Body of pancreas (tissue), 4 donors: ENCODE data around the gene SLC24A4. TPM values are rescaled to one million over a fixed set of nuclear protein-coding genes. Genes with fewer than 3 reads are reported as not detected.

ENCODE experiments used
- ATAC-seq: fragments of 150-250 bp; one replicate; pipeline ENCODE4 v1.9.1; 2016
- DNase-seq, 4 donors: peaks; one replicate each; pipeline ENCODE4 v3.0.0-alpha.2; 2019
- H3K27ac ChIP-seq, 4 donors: fragments of 200-600 bp; sonication (generic); 1 replicate in 3 of 4; 2 replicates in 1 of 4; pipeline versions ENCODE4 v1.5.1 to v1.6.1; 2016 to 2019; ENCODE audit warnings: mild to moderate bottlenecking in 1 of 4, mixed read lengths in 1 of 4, moderate library complexity in 1 of 4
- H3K27me3 ChIP-seq, 2 donors: fragments of 200-600 bp; sonication (generic); one replicate each; pipeline ENCODE4 v1.6.0; 2016; ENCODE audit warnings: mild to moderate bottlenecking in 1 of 2
- H3K36me3 ChIP-seq, 2 donors: fragments of 200-600 bp; sonication (generic); replicated peaks in 1 of 2; 2 replicates each; pipeline ENCODE4 v1.5.1; 2016; ENCODE audit warnings: low read depth in 2 of 2; ENCODE audit not compliant: insufficient read depth in 1 of 2
- H3K4me1 ChIP-seq: fragments of 200-600 bp; sonication (generic); one replicate; pipeline ENCODE4 v1.6.0; 2016
- H3K4me3 ChIP-seq, 2 donors: fragments of 200-600 bp; sonication (generic); 1 replicate in 1 of 2; 2 replicates in 1 of 2; pipeline ENCODE4 v1.5.1; 2016 to 2019
- H3K9me3 ChIP-seq, 3 donors: fragments of 200-600 bp; sonication (generic); 1 replicate in 2 of 3; 2 replicates in 1 of 3; pipeline ENCODE4 v1.5.1; 2016
- POLR2A ChIP-seq, 3 donors: fragments of 450-650 bp; IDR thresholded peaks; one replicate each; pipeline ENCODE4 v1.6.1; 2016; ENCODE audit warnings: antibody characterized with exemption in 3 of 3, mild to moderate bottlenecking in 2 of 3
- WGBS, 2 donors: methylation state at CpG; one replicate each; pipeline ENCODE4 v1.1.5; 2017; 5-methylcytosine and 5-hydroxymethylcytosine counted together
- intact Hi-C: fragments of 100-400 bp; cut with DNase I; formaldehyde crosslinking; loops from one replicate; pipeline ENCODE4 v1.15.1; 2023
- total RNA-seq, 2 donors: library from RNA; depleted of rRNA; stranded (reverse); fragments of >200 nt; gene quantifications; one replicate each; pipeline ENCODE4 v1.1.0, GENCODE V29; 2016
- TF ChIP-seq, protein P1 (sequence below), 7 experiments: fragments of 450-650 bp in 4 of 7; fragments of 200-600 bp in 3 of 7; sonication (generic) in 3 of 7; IDR thresholded peaks; one replicate each; pipeline ENCODE4 v1.5.1; 2016 to 2019; ENCODE audit warnings: antibody characterized with exemption in 7 of 7

The SLC24A4 gene
- total RNA-seq, 2 donors from 2014 or later, result 0.26 TPM; not detected in 1

DNA sequence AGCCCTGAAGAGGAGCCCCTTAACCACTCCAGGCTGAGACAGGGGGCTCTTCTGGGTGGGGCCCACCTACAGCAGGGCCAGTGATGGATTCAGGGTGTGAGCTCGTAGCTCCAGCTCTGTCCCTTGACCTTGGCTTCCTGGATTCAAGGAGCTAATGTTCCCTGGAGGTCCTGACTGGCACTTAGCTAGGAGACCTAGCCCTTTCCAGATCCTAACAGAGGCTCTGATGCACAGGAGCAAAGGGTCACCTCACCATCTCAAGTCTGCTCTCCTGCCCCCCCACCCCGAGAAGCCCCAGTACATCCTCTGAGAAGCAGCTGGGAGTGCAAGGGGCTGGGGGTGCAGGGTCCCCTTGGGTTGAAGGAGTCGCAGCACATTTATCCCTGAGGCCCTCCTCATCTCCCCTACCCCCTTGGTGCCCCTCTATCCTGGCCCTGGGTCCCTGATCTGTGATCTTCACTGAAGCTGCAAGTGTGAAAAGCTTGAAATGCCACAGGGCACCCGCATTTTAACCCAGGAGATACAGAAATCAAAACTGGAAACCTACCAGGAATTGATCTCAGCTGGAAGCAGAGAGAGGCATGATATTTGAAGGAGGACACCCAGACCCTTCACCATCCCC lies 193.5 kb downstream of the SLC24A4 start:
- H3K36me3 ChIP-seq, result no peaks in the 10 kb centered on the region
- peaks cover 0 to 13% of the 10 kb centered on the region in 2 donors for H3K27me3 ChIP-seq
- WGBS, 2 donors, result 57 to 60% methylated on average over 2 to 4 of the region's 4 CpGs
- H3K4me1 ChIP-seq, result peaks cover 13% of the 10 kb centered on the region
- intact Hi-C loops, result no loop called here
- H3K9me3 ChIP-seq, result no peaks in the 10 kb centered on the region
- TF ChIP-seq, protein P1, sequence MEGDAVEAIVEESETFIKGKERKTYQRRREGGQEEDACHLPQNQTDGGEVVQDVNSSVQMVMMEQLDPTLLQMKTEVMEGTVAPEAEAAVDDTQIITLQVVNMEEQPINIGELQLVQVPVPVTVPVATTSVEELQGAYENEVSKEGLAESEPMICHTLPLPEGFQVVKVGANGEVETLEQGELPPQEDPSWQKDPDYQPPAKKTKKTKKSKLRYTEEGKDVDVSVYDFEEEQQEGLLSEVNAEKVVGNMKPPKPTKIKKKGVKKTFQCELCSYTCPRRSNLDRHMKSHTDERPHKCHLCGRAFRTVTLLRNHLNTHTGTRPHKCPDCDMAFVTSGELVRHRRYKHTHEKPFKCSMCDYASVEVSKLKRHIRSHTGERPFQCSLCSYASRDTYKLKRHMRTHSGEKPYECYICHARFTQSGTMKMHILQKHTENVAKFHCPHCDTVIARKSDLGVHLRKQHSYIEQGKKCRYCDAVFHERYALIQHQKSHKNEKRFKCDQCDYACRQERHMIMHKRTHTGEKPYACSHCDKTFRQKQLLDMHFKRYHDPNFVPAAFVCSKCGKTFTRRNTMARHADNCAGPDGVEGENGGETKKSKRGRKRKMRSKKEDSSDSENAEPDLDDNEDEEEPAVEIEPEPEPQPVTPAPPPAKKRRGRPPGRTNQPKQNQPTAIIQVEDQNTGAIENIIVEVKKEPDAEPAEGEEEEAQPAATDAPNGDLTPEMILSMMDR (IDR thresholded peaks at IDR 0.05), result no peak
- no peak for TF ChIP-seq POLR2A (IDR thresholded peaks at IDR 0.05)
- H3K4me3 ChIP-seq, result no peak overlapping the region
- H3K27ac ChIP-seq, result no peak overlapping the region
- ATAC-seq, result no peak
- no peak for DNase-seq

DNA sequence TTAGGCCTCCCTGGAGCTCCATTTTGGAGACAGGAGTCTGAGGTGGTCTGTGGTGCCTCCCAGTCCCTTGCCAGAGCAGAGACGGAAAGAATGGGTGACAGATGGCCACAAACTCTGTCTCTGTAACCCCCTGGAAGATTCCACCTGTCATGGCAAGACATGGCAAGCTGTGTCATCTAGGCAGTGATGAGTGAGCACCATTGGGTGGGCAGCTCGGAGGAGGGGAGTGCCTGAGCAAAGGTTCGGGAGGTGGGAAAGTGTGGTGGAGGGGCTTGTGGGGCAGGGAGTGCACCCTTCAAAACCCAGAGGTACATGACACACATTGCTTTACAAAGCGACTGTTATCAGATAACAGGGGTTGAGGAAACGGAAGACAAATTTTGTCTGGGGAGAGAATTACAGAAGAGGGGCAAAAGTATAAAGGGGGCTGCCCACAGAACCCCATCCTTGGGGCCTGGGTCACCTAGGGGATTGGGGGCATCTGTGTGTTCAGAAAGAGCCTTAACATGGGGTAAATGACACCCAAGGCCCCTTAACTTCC lies 194.1 kb downstream of the SLC24A4 start:
- Histone ChIP-seq H3K9me3 (no peaks in the 10 kb centered on the region), H3K4me3 (no peak overlapping the region), H3K36me3 (no peaks in the 10 kb centered on the region), H3K4me1 (peaks cover 13% of the 10 kb centered on the region), H3K27ac (no peak overlapping the region), H3K27me3 (peaks cover 0 to 13% of the 10 kb centered on the region in 2 donors)
- 60 to 62% methylated on average over 5 of the region's 5 CpGs for WGBS, 2 donors
- no peak for ATAC-seq
- no peak for DNase-seq
- TF ChIP-seq POLR2A (IDR thresholded peaks at IDR 0.05), result no peak
- TF ChIP-seq, protein P1 (IDR thresholded peaks at IDR 0.05), result no peak
- intact Hi-C loops, result no loop called here

DNA sequence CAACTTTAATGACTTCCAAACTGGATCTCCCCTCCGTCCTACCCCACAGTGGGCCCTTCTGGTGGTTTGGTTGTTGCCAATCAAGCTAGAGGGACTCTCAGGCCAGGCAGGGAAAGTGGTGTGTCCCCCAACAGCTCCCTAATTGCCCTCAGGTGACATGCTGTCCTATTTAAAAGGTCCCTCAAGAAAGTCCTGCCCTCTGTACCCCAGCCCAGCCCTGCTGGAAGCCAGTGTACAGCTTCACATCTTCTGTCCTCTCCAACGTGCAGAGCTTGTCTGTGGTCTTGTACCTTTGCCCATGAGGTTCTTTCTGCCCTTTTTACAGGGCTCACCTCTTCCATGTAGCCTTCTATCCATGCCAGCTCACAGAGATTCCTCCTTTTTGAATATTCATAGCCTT lies 194.8 kb downstream of the SLC24A4 start:
- Histone ChIP-seq H3K4me1 (peaks cover 13% of the 10 kb centered on the region), H3K4me3 (no peak overlapping the region), H3K27me3 (peaks cover 0 to 13% of the 10 kb centered on the region in 2 donors), H3K36me3 (no peaks in the 10 kb centered on the region), H3K27ac (no peak overlapping the region), H3K9me3 (no peaks in the 10 kb centered on the region)
- WGBS, 2 donors, result 41 to 44% methylated on average over 2 of the region's 2 CpGs
- ATAC-seq (no peak), DNase-seq (no peak)
- intact Hi-C loops, result no loop called here
- no peak for TF ChIP-seq POLR2A (IDR thresholded peaks at IDR 0.05)
- TF ChIP-seq, protein P1 (IDR thresholded peaks at IDR 0.05), result no peak

DNA sequence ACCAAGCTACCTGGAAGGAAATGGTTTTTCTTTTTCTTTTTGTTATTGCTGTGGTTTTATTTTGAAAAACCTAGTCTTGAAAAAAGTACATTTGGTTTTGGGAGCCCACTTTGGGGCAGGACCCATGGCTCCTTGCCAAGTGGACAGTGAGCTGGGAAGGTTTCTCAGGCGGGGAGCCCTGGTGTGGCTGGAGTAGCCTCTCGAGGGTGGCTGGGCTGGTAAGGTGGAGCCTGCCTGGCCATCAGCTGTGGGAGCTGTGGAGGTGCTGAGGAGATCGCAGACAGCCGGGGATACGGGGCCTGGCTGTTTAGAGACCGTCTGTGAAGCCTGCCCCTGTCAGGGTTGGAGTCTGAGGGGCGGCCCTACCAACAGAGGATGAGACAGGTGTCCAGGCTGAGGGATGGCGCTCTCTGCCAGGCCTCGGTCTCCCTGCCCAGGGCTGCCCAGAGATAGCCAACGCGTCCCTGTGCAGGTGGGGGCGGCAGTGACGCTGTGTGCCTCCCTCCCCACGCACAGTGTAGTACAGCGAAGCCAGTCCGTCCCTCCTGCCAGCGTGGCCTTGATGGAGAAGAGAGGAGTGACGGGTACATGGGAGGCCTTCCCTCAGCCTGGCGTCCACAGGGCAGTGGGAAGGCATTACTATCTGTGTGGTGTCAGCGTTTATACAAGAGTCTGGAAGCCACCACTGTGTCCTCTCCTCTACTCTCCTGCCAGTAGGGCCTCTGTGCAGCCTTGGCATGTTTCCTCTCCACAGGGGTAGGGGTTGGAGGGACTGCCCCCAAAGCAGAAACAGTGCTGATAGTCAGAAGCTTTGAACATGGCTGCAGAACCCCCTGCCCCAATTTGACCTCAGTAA lies 196.5 kb downstream of the SLC24A4 start:
- Histone ChIP-seq H3K27ac (no peak overlapping the region), H3K4me1 (peaks cover 3% of the 10 kb centered on the region), H3K27me3 (peaks cover 0 to under 1% of the 10 kb centered on the region in 2 donors), H3K36me3 (no peaks in the 10 kb centered on the region), H3K9me3 (no peaks in the 10 kb centered on the region), H3K4me3 (no peak overlapping the region)
- TF ChIP-seq POLR2A (IDR thresholded peaks at IDR 0.05), result no peak
- TF ChIP-seq, protein P1 (IDR thresholded peaks at IDR 0.05), result no peak
- ATAC-seq, result no peak
- 59 to 78% methylated on average over 7 to 20 of the region's 20 CpGs for WGBS, 2 donors
- intact Hi-C loops, result no loop called here
- no peak for DNase-seq
